Mesangial cell (primary cell): ENCODE data around the gene GNB1L. TPM values are rescaled to one million over a fixed set of nuclear protein-coding genes. Genes with fewer than 3 reads are reported as not detected.

Experiments
- total RNA-seq: library from RNA; depleted of rRNA; stranded (reverse); fragments of >200 nt; gene quantifications from 2 replicates; pipeline ENCODE4 v1.2.3, GENCODE V29; 2015

Gene GNB1L
- total RNA-seq, result 11.2 and 16.8 TPM in 2 replicates

GRCh38 chr22:19854778-19855503 is at the start of gene GNB1L, which contains the start of gene RTL10:
TSS of gene GNB1L (minus strand) at chr22:19854874. CDS start at chr22:19821355, 33,519 bp downstream.
TSS of gene RTL10 (minus strand) at chr22:19854874. CDS start at chr22:19852261, 2,613 bp downstream.

GRCh38 chr22:19760058-19760950 is 94.4 kb downstream of the GNB1L start, which contains the start of gene TBX1:
TSS of gene TBX1 (plus strand) at chr22:19760778. CDS start at chr22:19760844, 66 bp downstream.

Other genes starting within 250 kb of the GNB1L start
- 6.4 and 11.3 TPM in 2 replicates for gene SEPTIN5, start 140.4 kb downstream of the GNB1L start, total RNA-seq
- gene GP1BB, start 131.3 kb downstream of the GNB1L start, total RNA-seq, result 1.8 and 2.4 TPM in 2 replicates
- not detected in 2 replicates for gene TBX1, start 94.1 kb downstream of the GNB1L start, total RNA-seq
- gene RTL10, start within 50 bp of the GNB1L start, total RNA-seq, result 15.7 and 23.8 TPM in 2 replicates
- gene COMT, start 86.9 kb upstream of the GNB1L start, total RNA-seq, result 317 and 372 TPM in 2 replicates
- gene TXNRD2, start 86.9 kb upstream of the GNB1L start, total RNA-seq, result 24.2 and 47.3 TPM in 2 replicates
- gene ARVCF, start 161.9 kb upstream of the GNB1L start, total RNA-seq, result 26.7 and 38.0 TPM in 2 replicates
- gene TANGO2, start 166.2 kb upstream of the GNB1L start, total RNA-seq, result 21.8 and 23.6 TPM in 2 replicates
- gene DGCR8, start 225.4 kb upstream of the GNB1L start, total RNA-seq, result 18.1 and 20.2 TPM in 2 replicates